HCT116 (cell line): ENCODE data around the gene PIBF1. TPM values are rescaled to one million over a fixed set of nuclear protein-coding genes. Genes with fewer than 3 reads are reported as not detected.

Experiments
- total RNA-seq: library from RNA; stranded (reverse); gene quantifications from one replicate; pipeline ENCODE4 v1.2.1, GENCODE V29; 2021; ENCODE audit not compliant: unreplicated experiment

Gene PIBF1
- total RNA-seq, 1 experiment from 2014 or later, result 21.1 TPM

Other genes with a start within 250 kb of the PIBF1 start
- gene MZT1, start 54.5 kb upstream of the PIBF1 start, total RNA-seq, result 19.0 TPM
- 27.6 TPM for gene BORA, start 54.2 kb upstream of the PIBF1 start, total RNA-seq
- 44.2 TPM for gene DIS3, start 233 bp upstream of the PIBF1 start, total RNA-seq